IMR-90 (cell line): ENCODE measurements around the gene MBOAT2. TPM values are rescaled to one million over a fixed set of nuclear protein-coding genes. Genes with fewer than 3 reads are reported as not detected.
A peak's percentile ranks its signal among the peaks of the same experiment; 100 is the strongest.

Experiments
- ATAC-seq: fragments of 200-7000 bp; cut with Tn5 transposase; 2 replicates; pipeline ENCODE4 v1.9.1; 2020; ENCODE audit warnings: low read depth, mild to moderate bottlenecking, moderate library complexity
- BruUV-seq: library from RNA; stranded (reverse); fragments of 400-500 nt; replicated peaks from 2 replicates; lab custom pipeline; 2021; lab: Mats Ljungman, UMichigan
- CTCF ChIA-PET: fragments of 300-600 bp; formaldehyde crosslinking; extraction: SDS; loops from one replicate; lab custom pipeline; 2021; ENCODE audit warnings: antibody characterized with exemption; lab: Yijun Ruan, JAX
- POLR2A ChIA-PET: fragments of 300-600 bp; sonication (Branson Sonifier 250); formaldehyde crosslinking; loops from one replicate; lab custom pipeline; 2022; ENCODE audit warnings: antibody characterized with exemption; ENCODE audit not compliant: unreplicated experiment; lab: Charles Lee
- DNase-seq: peaks from one replicate; pipeline ENCODE4 v3.0.0; 2013
- H2AFZ ChIP-seq: replicated peaks from 2 replicates; pipeline ENCODE3; 2013; ENCODE audit warnings: low read length, mild to moderate bottlenecking; ENCODE audit not compliant: poor library complexity
- H2AK5ac ChIP-seq: 2 replicates; pipeline ENCODE4 v1.6.1; 2013; ENCODE audit warnings: low read depth, low read length, inconsistent platforms
- H2AK9ac ChIP-seq: replicated peaks from 2 replicates; pipeline ENCODE3; 2013; ENCODE audit warnings: mild to moderate bottlenecking, low read depth, low read length, moderate library complexity; ENCODE audit not compliant: poor library complexity
- H2BK120ac ChIP-seq: 2 replicates; pipeline ENCODE4 v1.6.1; 2013; ENCODE audit warnings: low read depth, low read length, inconsistent platforms
- H2BK15ac ChIP-seq: 3 replicates; pipeline ENCODE4 v1.6.1; 2013; ENCODE audit warnings: low read depth, low read length, inconsistent platforms
- H2BK20ac ChIP-seq: 2 replicates; pipeline ENCODE4 v1.6.1; 2013; ENCODE audit warnings: low read depth, mild to moderate bottlenecking, inconsistent platforms, low read length, moderate library complexity
- H2BK5ac ChIP-seq: 2 replicates; pipeline ENCODE4 v1.6.1; 2013; ENCODE audit warnings: mild to moderate bottlenecking, low read depth, low read length, inconsistent platforms; ENCODE audit not compliant: poor library complexity, severe bottlenecking
- H3K14ac ChIP-seq: replicated peaks from 2 replicates; pipeline ENCODE4 v1.6.1; 2013; ENCODE audit warnings: low read depth, low read length, inconsistent platforms
- H3K18ac ChIP-seq: 2 replicates; pipeline ENCODE4 v1.6.1; 2013; ENCODE audit warnings: low read depth, low read length, control low read depth
- H3K23ac ChIP-seq: 2 replicates; pipeline ENCODE4 v1.6.1; 2013; ENCODE audit warnings: low read depth, low read length, inconsistent platforms
- H3K27ac ChIP-seq: 2 replicates; pipeline ENCODE4 v1.5.1; 2013; ENCODE audit warnings: mild to moderate bottlenecking, control low read depth, low read length; ENCODE audit not compliant: insufficient read depth
- H3K27me3 ChIP-seq: 2 replicates; pipeline ENCODE4 v1.6.1; 2013; ENCODE audit warnings: low read length; ENCODE audit not compliant: control insufficient read depth, insufficient read depth
- H3K36me3 ChIP-seq: 2 replicates; pipeline ENCODE4 v1.6.1; 2013; ENCODE audit warnings: low read length, mixed read lengths; ENCODE audit not compliant: control insufficient read depth, insufficient read depth
- H3K4ac ChIP-seq: 2 replicates; pipeline ENCODE4 v1.6.1; 2013; ENCODE audit warnings: low read depth, low read length, inconsistent platforms
- H3K4me1 ChIP-seq: 2 replicates; pipeline ENCODE4 v1.6.1; 2013; ENCODE audit warnings: low read length, mixed read lengths; ENCODE audit not compliant: control insufficient read depth, insufficient read depth
- H3K4me2 ChIP-seq: 2 replicates; pipeline ENCODE4 v1.6.1; 2013; ENCODE audit warnings: low read depth, mild to moderate bottlenecking, control low read depth, low read length, moderate library complexity
- H3K4me3 ChIP-seq: 2 replicates; pipeline ENCODE4 v1.5.1; 2013; ENCODE audit warnings: low read depth, mild to moderate bottlenecking, control low read depth, low read length, moderate library complexity; ENCODE audit not compliant: insufficient read depth
- H3K56ac ChIP-seq: 2 replicates; pipeline ENCODE4 v1.6.1; 2013; ENCODE audit warnings: low read length, inconsistent platforms; ENCODE audit not compliant: insufficient read depth; ENCODE audit errors: extremely low read depth
- H3K79me1 ChIP-seq, 2 experiments: 2 replicates each; pipeline ENCODE4 v1.6.1; 2013; ENCODE audit warnings: low read length in 2 of 2, inconsistent platforms in 1 of 2, low read depth in 1 of 2
- H3K9ac ChIP-seq: 2 replicates; pipeline ENCODE4 v1.6.1; 2013; ENCODE audit warnings: low read depth, low read length, control low read depth
- H3K9me1 ChIP-seq: 2 replicates; pipeline ENCODE4 v1.6.1; 2013; ENCODE audit warnings: low read length, inconsistent platforms; ENCODE audit not compliant: insufficient read depth
- H3K9me3 ChIP-seq: 2 replicates; pipeline ENCODE4 v1.6.1; 2013; ENCODE audit warnings: low read length; ENCODE audit not compliant: control insufficient read depth, insufficient read depth
- H4K20me1 ChIP-seq: 2 replicates; pipeline ENCODE4 v1.6.1; 2013; ENCODE audit warnings: low read length, inconsistent platforms; ENCODE audit not compliant: insufficient read depth
- H4K5ac ChIP-seq: 2 replicates; pipeline ENCODE4 v1.6.1; 2013; ENCODE audit warnings: mild to moderate bottlenecking, low read depth, low read length, control low read depth
- H4K8ac ChIP-seq, 2 experiments: 2 replicates each; pipeline ENCODE4 v1.6.1; 2013; ENCODE audit warnings: low read depth in 2 of 2, low read length in 2 of 2, control low read depth in 1 of 2, inconsistent platforms in 1 of 2
- H4K91ac ChIP-seq: 2 replicates; pipeline ENCODE4 v1.6.1; 2013; ENCODE audit warnings: low read depth, low read length, inconsistent platforms; ENCODE audit not compliant: insufficient read depth
- BHLHE40 ChIP-seq: fragments of 150-350 bp; IDR thresholded peaks from 2 replicates; pipeline ENCODE4 v1.6.1; 2016; ENCODE audit warnings: mild to moderate bottlenecking, low read depth, low read length
- FOS ChIP-seq: fragments of 150-350 bp; IDR thresholded peaks from 2 replicates; pipeline ENCODE4 v1.6.1; 2016; ENCODE audit warnings: low read depth, low read length
- POLR2A ChIP-seq: IDR thresholded peaks from 2 replicates; pipeline ENCODE4 v1.6.1; 2012; ENCODE audit warnings: mild to moderate bottlenecking, low read depth, low read length
- USF2 ChIP-seq: fragments of 150-350 bp; IDR thresholded peaks from 2 replicates; pipeline ENCODE4 v1.6.1; 2017; ENCODE audit warnings: mild to moderate bottlenecking, antibody characterized with exemption, low read length, low read depth
- WGBS, 2 experiments: methylation state at CpG; one replicate each; pipeline versions ENCODE4 v1.1.5 to v1.1.7; 2013; ENCODE audit warnings: missing lambda C conversion rate in 2 of 2; ENCODE audit not compliant: insufficient read length in 1 of 2; ENCODE audit errors: extremely low coverage in 2 of 2; 5-methylcytosine and 5-hydroxymethylcytosine counted together
- dilution Hi-C: fragments of 300-500 bp; cut with HindIII; formaldehyde crosslinking; loops from one replicate; pipeline ENCODE4 v1.14.3; 2018; ENCODE audit warnings: low sequenced_read_pairs; ENCODE audit not compliant: unreplicated experiment
- in situ Hi-C: fragments of 300-500 bp; cut with MboI; formaldehyde crosslinking; loops from 3 replicates; pipeline ENCODE4 v1.14.3; 2019; ENCODE audit warnings: low sequenced_read_pairs, inconsistent platforms, mixed read lengths
- intact Hi-C: fragments of 100-400 bp; cut with micrococcal nuclease; formaldehyde crosslinking; loops from 2 replicates; pipeline ENCODE4 v1.10.0; 2022
- polyA plus RNA-seq, 3 experiments: library from polyadenylated mRNA; depleted of rRNA; stranded (reverse); fragments of >200 nt; gene quantifications; 2 replicates each; pipeline ENCODE4 v1.2.3, GENCODE V29; 2012; ENCODE audit warnings: low replicate concordance in 1 of 3
- total RNA-seq: library from RNA; depleted of rRNA; stranded (reverse); fragments of >200 nt; gene quantifications from 2 replicates; pipeline ENCODE4 v1.2.3, GENCODE V29; 2012

MBOAT2 gene
- total and polyA plus RNA-seq, 2 of the 4 experiments (the other 2 are of a cell fraction) = 33.9 to 102 TPM

DNA sequence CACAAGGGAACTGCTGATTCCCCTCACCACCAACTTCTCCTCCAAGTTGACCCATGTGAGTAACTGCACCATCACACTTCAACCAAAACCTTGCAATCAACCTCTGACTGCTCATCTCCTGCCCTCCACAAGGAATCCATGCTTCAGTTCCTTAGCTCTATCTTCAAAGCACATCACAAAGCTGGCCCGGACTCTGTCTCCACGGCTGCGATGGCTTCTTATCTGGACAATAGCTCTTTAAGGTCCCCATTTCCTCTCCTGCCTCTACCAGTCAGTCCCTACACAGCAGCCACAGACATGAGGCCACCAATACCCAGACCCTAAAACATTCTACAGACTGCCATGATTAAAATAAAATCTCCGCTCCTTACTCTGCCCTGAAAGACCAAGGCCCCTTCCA is 25.7 kb downstream of the MBOAT2 start:
- in situ Hi-C loops = no loop called here
- peaks cover 2% of the 10 kb centered on the region; the same call in 1 of the 2 replicates for H3K4me1 ChIP-seq

More for the DNA sequence above, 25.7 kb downstream of the MBOAT2 start:
- DNase-seq (no peak), ATAC-seq (no peak)
- no peak overlapping the region for H4K5ac ChIP-seq
- dilution Hi-C loops = no loop called here
- peak overlapping the region; percentile 25; the same call in 1 of the 2 replicates for H3K23ac ChIP-seq
- no peak overlapping the region for H2AK5ac ChIP-seq
- H3K4me2 ChIP-seq = no peak overlapping the region
- CTCF ChIA-PET = no interaction called here
- H3K79me1 ChIP-seq = peaks cover 45 to 70% of the 10 kb centered on the region in 2 experiments
- POLR2A ChIA-PET = no interaction called here
- no peaks in the 10 kb centered on the region for H3K9me3 ChIP-seq
- H2BK5ac ChIP-seq = no peak overlapping the region
- H3K14ac ChIP-seq = no peak overlapping the region
- no peak overlapping the region for H4K8ac ChIP-seq
- no peak overlapping the region for H3K18ac ChIP-seq
- no peak overlapping the region for H4K91ac ChIP-seq
- no peak overlapping the region for H3K9ac ChIP-seq
- H2BK15ac ChIP-seq = no peak overlapping the region
- WGBS, 2 experiments = 82% methylated on average over 4 of the region's 4 CpGs; no CpG with 5 or more reads in 1 of the 2 experiments
- peaks cover 7% of the 10 kb centered on the region for H4K20me1 ChIP-seq
- H2BK120ac ChIP-seq = no peak overlapping the region
- H3K56ac ChIP-seq = no peak overlapping the region
- H3K27ac ChIP-seq = no peak overlapping the region
- no peaks in the 10 kb centered on the region for H3K36me3 ChIP-seq
- no peak overlapping the region for H2AFZ ChIP-seq
- H3K4me3 ChIP-seq = no peak overlapping the region
- no peaks in the 10 kb centered on the region for H3K27me3 ChIP-seq
- no peak overlapping the region for H2BK20ac ChIP-seq
- TF ChIP-seq USF2 (no peak), FOS (no peak), BHLHE40 (no peak), POLR2A (no peak)
- H3K4ac ChIP-seq = no peak overlapping the region
- intact Hi-C loops = no loop called here
- no TSS peak for BruUV-seq
- H2AK9ac ChIP-seq = no peak overlapping the region
- H3K9me1 ChIP-seq = 0 out of 2 replicates have a peak, but pooled peaks cover 5% of the 10 kb centered on the region
